Ectodermal cell (in vitro differentiated cells): ENCODE measurements around the gene PTPRN2.
"Not testable (repeated sequence)": the region's sequence is repeated elsewhere in the genome, so short reads cannot be mapped to it uniquely, and the experiment has no call there.

Experiments
- H3K27ac ChIP-seq: 2 replicates; pipeline ENCODE4 v1.7.0; 2013; ENCODE audit warnings: mild to moderate bottlenecking, low read depth, low read length; ENCODE audit not compliant: insufficient read depth, poor library complexity, severe bottlenecking
- H3K27me3 ChIP-seq: 2 replicates; pipeline ENCODE4 v1.7.0; 2013; ENCODE audit warnings: mild to moderate bottlenecking, low read length; ENCODE audit not compliant: insufficient read depth, control insufficient read depth, poor library complexity, severe bottlenecking
- H3K36me3 ChIP-seq: one replicate; pipeline ENCODE4 v1.7.0; 2013; ENCODE audit warnings: low read length; ENCODE audit not compliant: control insufficient read depth, insufficient read depth
- H3K4me1 ChIP-seq: one replicate; pipeline ENCODE4 v1.7.0; 2013; ENCODE audit warnings: low read length; ENCODE audit not compliant: control insufficient read depth, insufficient read depth
- H3K4me3 ChIP-seq: 2 replicates; pipeline ENCODE4 v1.7.0; 2013; ENCODE audit warnings: low read depth, low read length, control low read depth; ENCODE audit not compliant: insufficient read depth
- H3K9me3 ChIP-seq: 2 replicates; pipeline ENCODE4 v1.7.0; 2013; ENCODE audit warnings: mild to moderate bottlenecking, low read length, moderate library complexity; ENCODE audit not compliant: control insufficient read depth
- whole genome bisulfite sequencing, 2 experiments: methylation state at CpG; one replicate each; pipeline ENCODE4 v1.1.7; 2013; ENCODE audit warnings: missing lambda C conversion rate in 2 of 2; 5-methylcytosine and 5-hydroxymethylcytosine counted together

The PTPRN2 gene

GRCh38 chr7:158277219-158278141 is 310.1 kb downstream of the PTPRN2 start:
- Histone ChIP-seq H3K4me1 (no peaks in the 10 kb centered on the region), H3K9me3 (peaks cover 9% of the 10 kb centered on the region), H3K27me3 (no peaks in the 10 kb centered on the region), H3K27ac (no peak overlapping the region), H3K4me3 (no peak overlapping the region), H3K36me3 (no peaks in the 10 kb centered on the region)
- 80 to 82% methylated on average over 29 of the region's 29 CpGs for WGBS, 2 experiments

DNA sequence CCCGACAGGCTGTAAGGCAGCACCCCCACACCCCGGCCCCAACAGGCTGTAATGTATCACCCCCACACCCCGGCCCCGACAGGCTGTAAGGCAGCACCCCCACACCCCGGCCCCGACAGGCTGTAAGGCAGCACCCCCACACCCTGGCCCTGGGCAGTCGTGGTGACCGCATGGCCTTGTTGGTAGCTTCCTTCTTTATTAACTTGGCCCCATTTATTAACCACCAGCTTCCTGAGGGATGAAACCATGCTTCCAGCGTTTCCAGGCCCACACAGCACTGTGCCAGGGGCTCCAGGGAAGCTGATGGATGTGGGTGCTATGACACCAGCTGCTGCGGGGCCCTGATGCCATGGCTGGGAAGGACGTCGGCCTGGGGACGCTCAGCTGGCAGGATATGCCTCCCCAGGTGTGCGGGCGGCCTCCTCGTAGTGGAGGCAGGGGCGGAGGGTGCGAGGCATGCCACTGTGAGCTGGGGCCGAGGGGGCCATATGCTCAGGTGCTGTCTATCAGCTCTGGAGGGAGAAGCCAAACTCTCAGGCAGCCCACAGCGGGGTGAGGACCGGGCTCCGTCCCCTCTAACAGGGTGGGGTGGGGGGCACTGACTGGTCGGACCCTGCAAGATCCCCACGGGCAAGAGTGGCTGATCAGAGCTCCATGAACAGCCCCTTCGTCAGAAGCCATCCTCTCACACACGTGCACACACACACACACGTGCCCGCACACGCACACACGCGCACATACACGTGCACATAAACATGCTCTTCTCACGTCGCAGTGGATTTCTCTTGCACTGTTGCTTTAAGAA is 311.0 kb downstream of the PTPRN2 start:
- H3K27ac ChIP-seq = no peak overlapping the region
- H3K4me1 ChIP-seq = no peaks in the 10 kb centered on the region
- no peaks in the 10 kb centered on the region for H3K27me3 ChIP-seq
- 83 to 84% methylated on average over 32 to 33 of the region's 34 CpGs for WGBS, 2 experiments
- no peak overlapping the region for H3K4me3 ChIP-seq
- H3K9me3 ChIP-seq = peaks cover 10% of the 10 kb centered on the region
- no peaks in the 10 kb centered on the region for H3K36me3 ChIP-seq

GRCh38 chr7:158275711-158276413 is 311.8 kb downstream of the PTPRN2 start:
- Histone ChIP-seq H3K4me1 (no peaks in the 10 kb centered on the region), H3K27me3 (no peaks in the 10 kb centered on the region), H3K4me3 (no peak overlapping the region), H3K27ac (no peak overlapping the region), H3K36me3 (no peaks in the 10 kb centered on the region), H3K9me3 (peaks cover 16% of the 10 kb centered on the region)
- 79% methylated on average over 15 of the region's 22 CpGs for WGBS, 2 experiments

- no peak overlapping the region for H3K27ac ChIP-seq
- WGBS, 2 experiments = 85% methylated on average over 12 of the region's 12 CpGs
- H3K4me3 ChIP-seq = no peak overlapping the region
- H3K36me3 ChIP-seq = no peaks in the 10 kb centered on the region
- peaks cover 13% of the 10 kb centered on the region for H3K9me3 ChIP-seq
- H3K4me1 ChIP-seq = no peaks in the 10 kb centered on the region
- no peaks in the 10 kb centered on the region for H3K27me3 ChIP-seq
Observed at GRCh38 chr7:158274996-158275395, 312.6 kb downstream of the PTPRN2 start.

DNA sequence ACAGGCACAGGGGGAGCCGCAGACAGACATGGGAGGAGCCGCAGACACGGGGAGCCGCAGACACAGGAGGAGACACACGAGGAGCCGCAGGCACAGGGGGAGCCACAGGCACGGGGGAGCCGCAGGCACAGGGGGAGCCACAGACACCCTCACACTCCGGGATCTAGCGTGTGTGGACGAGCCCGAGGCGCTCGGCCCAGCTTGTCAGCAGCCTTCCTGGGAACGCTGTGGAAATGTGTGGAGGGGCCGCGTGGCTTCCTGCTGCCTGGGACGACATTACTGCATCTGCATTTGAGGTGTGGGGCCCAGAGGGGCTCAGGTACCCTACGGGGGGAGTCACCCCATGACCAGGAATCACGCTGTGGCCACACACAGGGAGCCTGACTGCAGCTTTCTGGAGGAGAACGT is 313.2 kb downstream of the PTPRN2 start:
- H3K27me3 ChIP-seq = no peaks in the 10 kb centered on the region
- H3K4me3 ChIP-seq = no peak overlapping the region
- H3K9me3 ChIP-seq = peaks cover 13% of the 10 kb centered on the region
- H3K27ac ChIP-seq = no peak overlapping the region
- H3K4me1 ChIP-seq = no peaks in the 10 kb centered on the region
- 83 to 85% methylated on average over 21 of the region's 21 CpGs for WGBS, 2 experiments
- no peaks in the 10 kb centered on the region for H3K36me3 ChIP-seq

DNA sequence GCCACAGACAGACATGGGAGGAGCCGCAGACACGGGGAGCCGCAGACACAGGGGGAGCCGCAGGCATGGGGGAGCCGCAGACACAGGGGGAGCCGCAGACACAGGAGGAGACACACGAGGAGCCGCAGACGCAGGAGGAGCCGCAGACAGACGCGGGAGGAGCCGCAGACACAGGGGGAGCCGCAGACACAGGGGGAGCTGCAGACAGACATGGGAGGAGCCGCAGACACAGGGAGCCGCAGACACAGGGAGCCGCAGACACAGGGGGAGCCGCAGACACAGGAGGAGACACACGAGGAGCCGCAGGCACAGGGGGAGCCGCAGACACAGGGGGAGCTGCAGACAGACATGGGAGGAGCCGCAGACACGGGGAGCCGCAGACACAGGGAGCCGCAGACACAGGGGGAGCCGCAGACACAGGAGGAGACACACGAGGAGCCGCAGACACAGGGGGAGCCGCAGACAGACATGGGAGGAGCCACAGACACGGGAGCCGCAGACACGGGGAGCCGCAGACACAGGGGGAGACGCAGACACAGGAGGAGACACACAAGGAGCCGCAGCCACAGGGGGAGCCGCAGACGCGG is 313.8 kb downstream of the PTPRN2 start:
- H3K27ac ChIP-seq, H3K36me3 ChIP-seq, H3K4me1 ChIP-seq, H3K27me3 ChIP-seq, H3K4me3 ChIP-seq: not testable (repeated sequence)
- H3K9me3 ChIP-seq = peaks cover 12% of the 10 kb centered on the region
- 92% methylated on average over 38 of the region's 38 CpGs for WGBS, 2 experiments

DNA sequence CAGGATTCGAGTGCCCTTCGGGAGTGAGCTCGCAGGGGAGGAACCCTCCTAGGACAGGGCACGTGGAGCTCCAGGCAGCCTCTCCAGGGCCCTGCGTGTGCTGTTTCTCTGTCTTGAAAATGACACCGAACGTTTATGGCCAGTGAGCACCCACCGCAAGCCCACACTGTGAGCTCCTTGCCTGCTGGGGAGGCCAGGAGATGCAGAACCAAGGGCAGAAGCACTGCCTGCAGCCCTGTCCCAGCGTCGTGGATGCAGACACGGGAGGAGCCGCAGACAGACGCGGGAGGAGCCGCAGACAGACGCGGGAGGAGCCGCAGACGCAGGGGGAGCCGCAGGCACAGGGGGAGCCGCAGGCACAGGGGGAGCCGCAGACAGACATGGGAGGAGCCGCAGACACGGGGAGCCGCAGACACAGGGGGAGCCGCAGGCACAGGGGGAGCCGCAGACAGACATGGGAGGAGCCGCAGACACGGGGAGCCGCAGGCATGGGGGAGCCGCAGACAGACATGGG is 314.4 kb downstream of the PTPRN2 start:
- peaks cover 9% of the 10 kb centered on the region for H3K9me3 ChIP-seq
- WGBS, 2 experiments = 82 to 85% methylated on average over 31 of the region's 31 CpGs

DNA sequence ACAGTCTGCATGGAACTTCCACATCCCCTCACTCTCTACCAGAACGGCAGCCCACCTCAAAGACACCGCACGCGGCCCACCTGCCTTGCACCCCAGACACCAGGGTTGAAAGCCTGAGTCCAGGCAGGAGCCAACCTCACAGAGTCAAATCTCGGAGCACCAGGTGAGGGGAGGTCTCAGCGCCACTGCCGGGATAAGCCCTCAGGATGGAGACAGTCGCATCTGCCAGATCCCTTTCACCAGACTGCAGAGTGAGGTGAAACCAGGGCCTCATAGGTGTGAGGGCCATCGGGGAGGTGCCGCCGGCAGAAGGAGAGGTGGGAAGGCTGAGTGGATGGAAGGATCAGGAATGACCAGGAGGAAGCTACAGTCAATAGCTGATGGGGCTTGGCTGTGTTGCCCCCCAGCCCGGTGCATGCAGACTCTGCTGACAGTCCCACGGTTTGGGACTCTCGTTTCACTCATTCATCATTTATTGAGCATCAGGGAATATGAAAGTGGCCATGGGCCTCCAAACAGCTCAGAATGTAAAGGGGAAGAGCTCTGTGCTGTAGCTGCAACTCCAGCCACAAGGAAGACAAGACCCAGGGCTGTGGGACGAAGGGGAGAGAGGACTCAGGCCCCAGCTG is 315.0 kb downstream of the PTPRN2 start:
- Histone ChIP-seq H3K4me3 (no peak overlapping the region), H3K36me3 (no peaks in the 10 kb centered on the region), H3K27ac (no peak overlapping the region), H3K27me3 (no peaks in the 10 kb centered on the region), H3K4me1 (no peaks in the 10 kb centered on the region), H3K9me3 (peaks cover 10% of the 10 kb centered on the region)
- 87 to 89% methylated on average over 15 of the region's 15 CpGs for WGBS, 2 experiments

More for the DNA sequence above, 314.4 kb downstream of the PTPRN2 start:
- H3K27me3 ChIP-seq = no peaks in the 10 kb centered on the region
- H3K36me3 ChIP-seq = no peaks in the 10 kb centered on the region
- no peak overlapping the region for H3K4me3 ChIP-seq
- H3K4me1 ChIP-seq = no peaks in the 10 kb centered on the region
- H3K27ac ChIP-seq = no peak overlapping the region

DNA sequence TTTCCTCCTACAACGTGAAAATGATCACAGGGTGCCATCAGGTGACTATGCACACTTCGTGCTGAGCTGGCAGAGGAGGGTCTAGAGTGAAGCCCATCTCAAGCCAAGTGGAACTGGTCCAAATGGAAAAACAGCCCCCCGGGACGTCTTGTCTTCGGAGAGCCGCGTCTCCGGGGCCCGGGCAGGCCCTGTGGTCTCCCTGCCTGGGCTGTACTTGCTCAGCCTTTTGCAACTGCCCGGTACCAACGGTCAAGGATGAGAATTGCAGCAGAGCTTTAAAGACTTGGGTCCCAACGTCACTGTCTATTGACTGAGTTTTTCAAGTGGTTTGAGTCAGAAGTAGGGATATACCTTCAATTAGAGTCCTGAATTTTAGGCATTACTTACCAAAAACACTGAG is 315.5 kb downstream of the PTPRN2 start:
- H3K4me1 ChIP-seq = no peaks in the 10 kb centered on the region
- no peaks in the 10 kb centered on the region for H3K27me3 ChIP-seq
- H3K36me3 ChIP-seq = no peaks in the 10 kb centered on the region
- H3K9me3 ChIP-seq = peaks cover 10% of the 10 kb centered on the region
- H3K4me3 ChIP-seq = no peak overlapping the region
- no peak overlapping the region for H3K27ac ChIP-seq
- 80 to 81% methylated on average over 12 of the region's 12 CpGs for WGBS, 2 experiments
